ENCODE measurements around the gene PUM2.

- TF ChIP-seq CTCF (IDR thresholded peaks at IDR 0.05; ENCODE audit: low read length) (no peak), EZH2 (optimal IDR thresholded peaks at IDR 0.05; ENCODE audit: low read depth, low read length) (no peak), EZH2phosphoT487 (IDR thresholded peaks at IDR 0.05; ENCODE audit: low read length) (no peak)
Observed at GRCh38 chr2:20227894-20228505, 122.6 kb downstream of the PUM2 start.

All from MM.1S (cell line).